HG02571 (cell line): Measurements from ENCODE around the gene AKAP11.
A peak's percentile ranks its signal among the peaks of the same experiment; 100 is the strongest.
"Not testable (repeated sequence)": the region's sequence is repeated elsewhere in the genome, so short reads cannot be mapped to it uniquely, and the experiment has no call there.

Source experiments
- ATAC-seq: cut with Tn5 transposase; IDR thresholded peaks from one replicate; pipeline ENCODE4 v1.9.1; 2021; ENCODE audit warnings: mild to moderate bottlenecking, moderate library complexity; ENCODE audit not compliant: unreplicated experiment

Gene AKAP11, protein sequence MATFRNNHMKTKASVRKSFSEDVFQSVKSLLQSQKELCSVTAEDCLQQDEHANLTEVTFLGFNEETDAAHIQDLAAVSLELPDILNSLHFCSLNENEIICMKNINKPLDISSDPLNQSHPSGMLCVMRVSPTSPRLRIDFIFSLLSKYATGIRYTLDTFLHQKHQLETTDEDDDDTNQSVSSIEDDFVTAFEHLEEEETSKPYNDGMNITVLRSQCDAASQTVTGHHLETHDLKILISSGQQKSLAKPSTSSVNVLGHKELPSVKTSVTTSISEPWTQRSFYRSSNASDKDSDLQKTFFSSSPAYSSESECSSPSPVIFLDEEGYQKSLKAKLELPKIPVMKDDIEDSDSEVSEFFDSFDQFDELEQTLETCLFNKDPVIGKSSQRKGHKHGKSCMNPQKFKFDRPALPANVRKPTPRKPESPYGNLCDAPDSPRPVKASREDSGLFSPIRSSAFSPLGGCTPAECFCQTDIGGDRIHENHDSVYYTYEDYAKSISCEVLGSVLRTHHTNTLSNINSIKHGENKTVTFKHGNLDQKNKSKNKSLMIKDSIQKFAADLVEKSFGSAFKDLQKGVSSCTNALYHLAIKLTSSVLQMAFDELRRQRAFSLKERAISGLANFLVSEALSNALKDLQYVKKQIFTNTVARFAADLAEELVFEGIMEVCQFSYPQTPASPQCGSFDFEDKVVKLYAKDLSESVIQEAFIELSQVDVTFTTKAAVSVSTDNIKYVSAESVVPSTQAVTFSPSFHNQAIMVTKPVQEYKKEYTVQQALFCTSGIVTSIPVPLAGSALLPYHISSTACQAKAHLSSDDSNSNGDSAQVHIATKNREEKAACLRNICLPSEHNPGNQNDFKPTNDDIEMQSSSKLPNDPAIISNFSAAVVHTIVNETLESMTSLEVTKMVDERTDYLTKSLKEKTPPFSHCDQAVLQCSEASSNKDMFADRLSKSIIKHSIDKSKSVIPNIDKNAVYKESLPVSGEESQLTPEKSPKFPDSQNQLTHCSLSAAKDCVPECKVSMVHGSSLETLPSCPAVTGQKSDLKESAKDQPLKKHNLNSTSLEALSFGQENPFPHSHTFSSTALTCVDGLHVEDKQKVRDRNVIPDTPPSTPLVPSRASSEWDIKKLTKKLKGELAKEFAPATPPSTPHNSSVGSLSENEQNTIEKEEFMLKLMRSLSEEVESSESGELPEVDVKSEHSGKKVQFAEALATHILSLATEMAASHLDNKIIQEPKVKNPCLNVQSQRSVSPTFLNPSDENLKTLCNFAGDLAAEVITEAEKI (N-terminal part only)

DNA sequence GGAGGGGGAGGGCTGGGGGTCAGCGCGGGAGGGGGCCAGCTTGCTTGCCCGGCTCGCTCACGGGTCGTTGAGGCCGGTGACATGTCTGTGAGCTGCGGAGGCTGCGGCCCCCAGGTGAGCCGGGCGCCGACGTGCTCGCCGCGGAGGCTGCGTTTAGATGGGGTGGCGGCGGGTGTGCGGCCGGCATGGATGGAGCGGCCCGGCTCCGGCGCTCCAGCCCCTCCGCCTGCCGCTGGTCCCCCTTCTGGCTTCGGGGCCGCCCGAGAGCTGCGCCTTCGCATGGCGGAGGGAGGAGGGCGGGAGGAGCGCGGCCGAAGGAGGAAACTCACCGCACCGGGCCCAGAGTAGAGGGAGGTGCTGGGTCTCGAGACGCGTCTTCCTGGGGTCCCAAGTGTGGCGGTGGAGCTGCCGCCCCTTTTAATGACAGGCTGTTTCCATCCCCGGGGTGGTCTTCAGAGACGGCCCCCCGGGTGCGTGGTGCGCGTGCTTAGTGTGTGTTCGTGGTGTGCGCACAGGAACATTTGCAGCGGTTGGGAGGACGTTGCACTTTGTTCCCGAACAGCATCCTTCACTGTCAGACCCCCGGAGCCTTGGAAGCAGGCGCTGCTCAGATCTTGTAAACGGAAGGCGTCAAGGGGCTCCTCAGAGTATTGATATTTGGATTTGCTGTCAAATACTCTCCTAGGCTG, at the start of gene AKAP11:
AKAP11 (plus strand) TSS at position 38 of the 689 bp plus-strand sequence. CDS start 14,197 bp downstream, outside the sequence.
- ATAC-seq: peak; percentile 24

DNA sequence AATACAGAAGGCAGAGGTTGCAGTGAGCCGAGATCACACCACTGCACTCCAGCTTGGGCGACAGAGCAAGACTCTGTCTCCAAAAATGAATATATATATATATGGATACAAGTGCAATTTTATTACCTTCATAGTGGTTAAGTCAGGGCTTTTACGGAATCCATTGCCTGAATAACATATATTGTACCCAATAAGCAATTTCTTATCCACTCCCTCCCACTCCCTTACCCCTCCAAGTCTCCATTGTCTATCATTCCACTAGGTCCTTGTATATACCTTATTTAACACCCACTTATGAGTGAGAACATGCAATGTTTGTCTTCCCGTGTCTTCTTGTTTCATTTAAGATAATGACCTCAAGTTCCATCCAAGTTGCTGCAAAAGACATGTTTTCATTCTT, 48.3 kb upstream of the AKAP11 start:
- ATAC-seq: no peak

DNA sequence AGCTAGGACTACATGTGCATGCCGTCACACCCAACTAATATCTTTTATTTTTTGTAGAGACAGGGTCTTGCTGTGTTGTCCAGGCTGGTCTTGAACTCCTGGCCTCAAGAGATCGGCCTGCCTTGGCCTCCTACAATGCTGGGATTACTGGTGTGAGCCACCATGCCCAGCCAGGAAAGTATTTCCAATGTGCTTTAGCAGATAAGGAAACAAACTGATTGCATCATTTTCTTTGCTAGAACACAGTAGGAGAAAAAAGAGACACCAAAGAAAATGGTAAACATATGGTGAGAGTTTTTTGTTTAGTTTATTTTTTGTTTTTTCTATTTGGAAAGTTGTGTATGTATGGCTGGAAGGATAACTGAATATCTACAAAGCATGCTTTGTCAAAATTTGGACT, 46.9 kb upstream of the AKAP11 start:
- ATAC-seq: no peak

DNA sequence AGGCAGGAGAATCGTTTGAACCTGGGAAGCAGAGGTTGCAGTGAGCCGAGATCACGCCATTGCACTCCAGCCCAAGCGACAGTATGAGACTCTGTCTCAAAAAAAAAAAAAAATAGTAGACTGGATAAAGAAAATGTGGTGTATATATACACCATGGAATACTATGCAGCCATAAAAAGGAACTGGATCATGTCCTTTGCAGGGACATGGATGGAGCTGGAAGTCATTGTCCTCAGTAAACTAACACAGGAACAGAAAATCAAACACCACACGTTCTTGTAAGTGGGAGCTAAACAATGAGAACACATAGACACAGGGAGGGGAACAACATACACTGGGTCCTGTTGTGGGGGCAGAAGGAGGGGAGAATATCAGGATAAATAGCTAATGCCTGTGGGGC, 45.2 kb upstream of the AKAP11 start:
- ATAC-seq: not testable (repeated sequence)

DNA sequence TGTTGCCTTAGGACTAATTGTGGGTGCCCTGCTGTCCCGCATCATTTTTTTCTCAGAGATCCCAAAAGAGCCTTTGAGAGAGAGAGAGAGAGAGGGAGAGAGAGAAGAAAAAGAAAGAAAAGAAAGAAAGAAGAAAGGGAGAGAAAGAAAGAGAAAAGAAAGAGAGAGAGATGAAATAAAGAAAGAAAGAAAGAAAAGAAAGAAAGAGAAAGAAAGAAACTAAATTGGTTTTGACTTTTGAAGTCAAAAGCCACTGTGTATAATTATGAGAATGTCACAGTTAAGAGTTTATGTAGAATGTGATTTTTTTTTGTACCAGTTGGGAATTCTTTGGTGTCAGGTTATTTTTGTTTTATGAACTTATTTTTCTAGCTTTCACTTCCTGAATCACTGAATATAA, 43.4 kb upstream of the AKAP11 start:
- no peak for ATAC-seq

DNA sequence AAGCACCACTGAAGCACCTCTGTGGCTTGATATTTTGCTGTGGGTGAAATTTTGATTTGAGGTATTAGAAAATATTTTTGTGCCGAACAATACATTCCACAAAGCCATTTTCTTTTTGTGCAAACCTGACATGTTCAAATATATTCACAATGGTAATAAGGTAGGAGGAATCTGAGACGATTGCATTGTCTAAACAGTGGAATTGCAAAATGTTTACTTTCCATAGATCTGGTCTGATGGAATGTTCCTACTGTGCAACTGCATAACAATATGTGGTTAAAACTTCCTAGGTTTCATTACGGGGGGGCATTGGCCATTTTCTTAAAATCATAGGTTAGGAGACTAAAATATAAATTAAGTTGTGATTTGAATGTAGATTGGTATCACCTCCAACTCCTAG, 42.7 kb upstream of the AKAP11 start:
- ATAC-seq: no peak

DNA sequence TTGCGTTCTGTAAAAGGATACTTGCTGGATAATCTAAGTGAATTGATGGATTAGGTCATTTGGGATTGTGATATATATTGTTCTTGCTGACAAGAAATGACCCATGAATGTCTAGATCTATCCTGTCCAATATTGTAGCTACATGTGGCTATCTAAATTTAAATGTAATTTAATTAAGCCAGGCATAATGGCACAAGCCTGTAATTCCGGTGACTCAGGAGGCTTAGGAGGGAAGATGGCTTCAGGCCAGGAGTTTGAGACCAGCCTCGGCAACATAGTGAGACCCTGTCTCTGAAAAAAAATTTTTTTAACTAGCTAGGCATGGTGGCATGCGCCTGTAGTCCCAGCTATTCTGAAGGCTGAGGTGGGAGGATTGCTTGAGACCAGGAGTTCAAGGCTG, 39.3 kb upstream of the AKAP11 start:
- ATAC-seq: no peak

DNA sequence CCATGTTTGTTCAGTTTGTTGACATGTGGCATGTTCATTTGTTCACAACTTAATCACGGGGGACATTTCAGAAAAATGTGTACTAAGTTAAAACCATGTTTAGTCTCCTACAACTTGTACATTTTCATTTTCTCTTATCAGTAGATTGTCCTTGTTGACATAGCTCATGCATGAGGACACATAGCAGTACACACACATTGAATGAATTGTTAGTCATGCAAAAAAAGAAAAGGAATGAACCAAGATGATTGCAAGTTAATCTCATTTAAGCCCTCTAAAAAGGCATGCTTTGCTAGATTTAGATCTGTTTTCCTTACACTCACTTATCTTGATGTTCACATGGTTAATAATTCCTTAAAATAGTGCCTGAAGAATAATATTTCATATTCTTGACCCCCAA, 38.2 kb upstream of the AKAP11 start:
- no peak for ATAC-seq

DNA sequence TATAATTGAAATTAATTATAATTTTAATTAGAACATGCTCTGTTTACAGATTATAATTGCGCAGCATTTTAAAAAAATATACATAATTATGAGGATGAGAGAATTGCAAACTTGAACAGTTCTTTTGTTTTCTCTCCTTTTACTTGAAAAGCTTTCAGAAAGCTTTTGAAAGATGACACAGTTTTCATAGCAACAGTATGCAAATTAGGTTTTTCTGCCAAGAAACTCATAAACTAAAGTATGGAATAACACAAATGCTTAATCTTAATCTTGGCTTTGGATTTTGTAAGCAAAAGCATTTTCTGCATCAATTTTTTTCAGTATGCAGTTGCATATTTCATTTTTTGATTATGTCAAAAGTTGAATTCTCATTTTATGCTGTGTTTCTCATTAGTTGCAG, 32.8 kb upstream of the AKAP11 start:
- ATAC-seq: no peak

DNA sequence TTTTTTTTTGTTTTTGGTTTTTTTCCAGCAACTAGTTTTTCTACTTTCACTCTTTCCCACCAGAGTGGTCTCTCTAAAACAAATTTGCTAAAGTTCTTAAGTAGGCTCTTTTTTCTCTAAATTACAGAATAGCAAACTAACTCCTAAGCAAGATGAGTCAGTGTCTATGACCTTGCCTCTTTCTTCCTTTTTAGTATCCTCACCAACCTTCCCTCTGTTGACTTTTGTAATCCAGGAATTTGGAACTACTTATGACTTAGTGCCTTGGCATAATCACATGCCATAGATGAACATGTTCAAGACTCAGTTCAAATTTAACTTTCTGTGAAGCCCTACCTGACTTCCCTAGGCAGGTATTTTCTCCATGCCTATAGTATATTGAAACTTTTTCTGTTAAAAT, 32.3 kb upstream of the AKAP11 start:
- no peak for ATAC-seq

DNA sequence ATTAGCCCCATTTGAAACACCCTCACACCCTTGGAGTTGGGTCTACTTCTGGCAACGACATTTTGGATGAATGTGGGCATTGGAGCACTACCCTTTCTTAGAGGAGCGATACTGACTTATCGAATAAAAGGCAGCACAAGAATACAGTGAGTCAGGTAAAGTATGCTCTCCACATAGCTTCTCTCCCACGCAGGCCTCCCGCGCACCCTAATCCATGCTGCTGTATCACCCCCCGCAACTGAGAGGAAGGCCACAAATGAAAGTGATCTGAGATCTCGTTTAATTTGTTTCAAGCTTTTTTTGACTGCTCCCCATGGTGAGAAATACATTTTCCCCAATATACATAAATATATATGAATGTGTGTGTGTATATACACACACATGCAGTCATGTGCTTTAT, 25.4 kb upstream of the AKAP11 start:
- ATAC-seq: no peak

DNA sequence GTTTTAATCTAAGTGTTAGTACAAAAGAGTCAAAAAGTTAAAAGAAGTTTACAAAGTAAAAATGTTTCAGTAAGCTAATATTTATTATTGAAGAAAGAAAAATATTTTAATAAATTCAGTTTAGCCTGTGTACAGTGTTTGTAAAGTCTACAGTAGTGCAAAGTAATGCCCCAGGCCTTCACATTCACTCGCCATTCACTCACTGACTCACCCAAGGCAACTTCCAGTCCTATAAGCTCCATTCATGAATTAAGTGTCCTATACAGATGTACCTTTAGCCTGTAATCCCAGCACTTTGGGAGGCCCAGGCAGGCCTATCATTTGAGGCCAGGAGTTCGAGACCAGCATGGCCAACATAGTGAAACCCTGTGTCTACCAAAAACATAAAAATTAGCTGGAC, 24.1 kb upstream of the AKAP11 start:
- ATAC-seq: no peak

DNA sequence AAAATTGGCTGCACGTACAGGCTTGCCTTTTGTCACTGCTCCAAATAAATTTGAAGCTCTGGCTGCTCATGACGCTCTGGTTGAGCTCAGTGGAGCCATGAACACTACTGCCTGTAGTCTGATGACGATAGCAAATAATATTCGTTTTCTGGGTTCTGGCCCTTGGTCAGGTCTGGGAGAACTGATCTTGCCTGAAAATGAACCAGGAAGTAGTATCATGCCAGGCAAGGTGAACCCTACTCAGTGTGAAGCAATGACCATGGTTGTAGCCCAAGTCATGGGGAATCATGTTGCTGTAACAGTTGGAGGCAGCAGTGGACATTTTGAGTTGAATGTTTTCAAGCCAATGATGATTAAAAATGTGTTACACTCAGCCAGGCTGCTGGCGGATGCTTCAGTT, 16.1 kb upstream of the AKAP11 start:
- ATAC-seq: no peak

DNA sequence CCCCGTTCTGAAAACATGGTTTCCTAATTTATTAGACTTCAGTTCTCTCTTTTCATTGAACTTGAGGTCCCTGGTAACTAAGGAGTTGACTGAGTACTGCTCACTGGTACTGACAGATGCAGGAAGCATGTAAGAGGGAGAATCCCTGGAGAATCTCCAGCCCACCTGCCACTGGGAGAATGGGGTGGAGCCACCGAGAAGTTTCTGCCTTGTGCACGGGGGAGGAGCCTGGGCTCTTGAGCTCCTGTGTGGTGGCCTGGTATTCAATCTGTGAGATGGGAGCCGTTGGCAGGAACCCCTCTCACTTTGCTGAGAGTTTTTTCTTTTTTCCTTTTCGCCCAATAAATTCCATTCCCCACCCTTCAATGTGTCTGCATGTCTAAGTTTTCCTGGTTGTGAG, 13.2 kb upstream of the AKAP11 start:
- no peak for ATAC-seq

DNA sequence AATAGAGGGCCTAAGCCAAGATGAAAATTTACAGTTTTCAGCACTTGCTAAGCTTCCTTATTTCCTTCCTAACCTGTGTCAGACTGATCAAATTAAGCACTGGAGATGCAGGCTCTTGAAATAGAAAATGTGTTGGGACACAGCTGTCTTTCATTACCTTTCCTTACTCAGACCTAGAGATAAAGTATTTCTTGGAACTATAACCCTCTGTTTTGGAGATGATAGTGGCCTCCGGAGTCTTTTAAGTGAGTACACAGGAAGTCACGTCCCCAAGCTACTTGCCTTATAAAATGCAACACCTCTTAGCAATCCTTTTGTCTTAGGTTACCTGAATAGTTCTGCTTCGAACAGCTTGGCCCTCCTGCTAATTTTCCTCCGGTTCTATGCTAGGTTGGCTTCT, 12.4 kb upstream of the AKAP11 start:
- no peak for ATAC-seq

DNA sequence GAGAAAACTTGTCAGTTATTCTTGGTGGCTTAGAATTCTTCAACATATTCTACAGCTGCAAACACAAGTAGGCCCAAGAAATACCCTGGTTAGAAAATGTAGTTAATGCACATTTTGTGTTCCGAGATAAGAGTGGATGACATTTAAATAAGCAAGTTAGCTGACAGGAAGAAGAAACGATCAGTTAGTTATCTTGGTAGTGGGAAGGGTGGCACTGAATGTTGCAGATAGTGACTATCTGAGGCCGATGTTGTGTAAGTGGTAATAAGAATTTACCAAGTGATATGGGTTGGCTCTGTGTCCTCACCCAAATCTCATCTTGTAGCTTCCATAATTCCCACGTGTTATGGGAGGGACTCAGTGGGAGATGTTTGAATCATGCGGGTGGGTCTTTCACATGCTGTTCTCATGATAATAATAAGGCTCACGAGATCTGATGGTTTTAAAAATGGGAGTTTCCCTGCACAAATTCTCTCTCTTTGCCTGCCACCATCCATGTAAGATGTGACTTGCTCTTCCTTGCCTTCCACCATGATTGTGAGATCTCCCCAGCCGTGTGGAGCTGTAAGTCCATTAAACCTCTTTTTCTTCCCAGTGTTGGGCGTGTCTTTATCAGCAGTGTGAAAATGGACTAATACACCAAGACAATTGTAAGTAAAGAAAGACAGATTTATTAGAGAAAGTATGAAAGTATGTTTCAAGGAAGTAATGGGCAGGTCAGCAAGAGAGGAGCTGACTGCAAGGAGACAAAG, 10.9 kb upstream of the AKAP11 start:
- ATAC-seq: no peak

DNA sequence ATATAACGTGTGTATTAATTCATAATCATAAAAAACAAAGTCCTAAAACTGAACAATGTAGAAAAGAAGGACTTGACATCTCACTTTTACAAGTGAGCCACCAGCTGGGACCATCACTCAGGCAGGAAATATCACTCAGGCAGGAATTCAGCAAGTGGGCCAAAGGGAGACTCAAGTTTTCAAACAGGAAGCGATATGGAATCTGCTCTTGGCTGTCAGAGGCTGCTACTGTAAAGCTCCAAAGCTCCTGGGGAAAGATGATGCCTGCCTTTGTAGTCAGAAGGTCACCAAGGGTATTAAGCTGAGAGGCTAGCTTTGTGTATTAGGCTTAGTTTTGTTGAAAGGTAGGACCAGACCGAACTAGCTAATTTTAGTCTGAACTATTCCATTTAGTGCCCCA, 5.5 kb upstream of the AKAP11 start:
- ATAC-seq: no peak

DNA sequence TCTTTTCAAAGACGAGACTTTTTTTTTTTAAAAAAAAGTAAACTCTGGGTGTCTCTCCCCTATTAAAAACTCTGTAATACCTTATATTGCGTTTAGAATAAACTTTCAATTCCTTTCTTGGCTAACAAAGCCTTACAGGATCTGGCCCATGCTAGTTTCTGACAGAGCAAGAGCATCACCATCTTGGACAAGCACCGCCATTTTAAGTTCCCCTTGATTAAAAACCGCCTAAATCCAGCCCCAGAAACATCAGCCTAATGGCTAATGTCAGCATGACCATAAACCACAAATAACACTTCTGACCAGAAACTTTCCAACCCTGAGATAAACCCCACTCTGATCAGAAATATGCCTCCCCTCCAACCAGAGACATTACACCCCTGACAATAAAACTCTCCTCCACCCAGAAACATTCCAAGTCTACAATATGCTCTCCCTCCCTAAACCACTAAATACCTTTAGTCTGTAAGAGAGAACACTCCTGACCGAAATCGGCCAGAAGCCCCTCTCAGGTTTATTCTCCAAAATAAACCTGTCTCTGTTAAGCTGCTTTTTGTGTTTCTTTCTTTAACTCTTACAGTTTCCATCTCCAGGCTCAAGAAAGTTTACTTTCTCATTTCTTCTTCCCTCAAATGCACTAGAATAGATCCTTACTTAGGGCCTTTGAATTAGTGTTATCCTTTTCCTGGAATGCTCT, 1.6 kb upstream of the AKAP11 start:
- no peak for ATAC-seq

DNA sequence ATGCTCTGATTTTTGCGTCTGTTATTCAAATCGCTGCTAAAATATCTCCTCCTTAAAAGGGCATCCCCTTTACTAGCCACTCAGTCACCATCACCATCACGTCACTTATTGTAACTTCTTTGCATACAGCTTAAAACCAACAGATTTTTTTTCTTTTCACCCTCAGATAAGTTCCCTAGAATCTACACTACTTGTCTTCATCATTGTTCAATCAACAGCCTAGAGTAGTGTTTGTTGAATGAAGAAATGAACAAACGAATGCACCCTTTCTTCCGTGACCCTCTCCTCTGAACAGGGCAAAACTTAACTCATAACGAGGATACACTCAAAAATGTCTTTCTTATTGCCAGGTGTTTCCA, 1.1 kb upstream of the AKAP11 start:
- ATAC-seq: no peak
